Measurements from ENCODE around the gene RABGAP1L.
"Not testable (repeated sequence)": the region's sequence is repeated elsewhere in the genome, so short reads cannot be mapped to it uniquely, and the experiment has no call there.

Gene RABGAP1L

DNA sequence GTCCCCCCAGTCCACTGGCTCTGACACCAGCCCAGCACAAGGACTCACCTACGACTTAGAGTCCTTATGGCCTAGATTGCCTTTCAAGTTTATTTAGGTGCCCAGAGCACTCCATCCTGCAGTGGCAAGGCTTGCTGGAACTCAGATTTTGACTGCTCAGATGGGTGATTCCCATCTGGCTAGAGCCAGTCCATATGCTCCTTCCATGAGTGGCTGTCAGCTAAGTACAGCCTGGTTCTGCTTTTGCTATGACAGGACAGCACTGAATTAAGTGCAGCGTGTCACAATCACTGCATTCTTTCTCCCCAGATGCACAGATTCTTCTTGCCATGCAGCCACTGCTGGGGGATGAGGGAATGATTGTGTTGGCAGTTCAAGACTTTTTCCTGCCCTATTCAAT, 332.3 kb downstream of the RABGAP1L start:
- TF ChIP-seq, protein P1, sequence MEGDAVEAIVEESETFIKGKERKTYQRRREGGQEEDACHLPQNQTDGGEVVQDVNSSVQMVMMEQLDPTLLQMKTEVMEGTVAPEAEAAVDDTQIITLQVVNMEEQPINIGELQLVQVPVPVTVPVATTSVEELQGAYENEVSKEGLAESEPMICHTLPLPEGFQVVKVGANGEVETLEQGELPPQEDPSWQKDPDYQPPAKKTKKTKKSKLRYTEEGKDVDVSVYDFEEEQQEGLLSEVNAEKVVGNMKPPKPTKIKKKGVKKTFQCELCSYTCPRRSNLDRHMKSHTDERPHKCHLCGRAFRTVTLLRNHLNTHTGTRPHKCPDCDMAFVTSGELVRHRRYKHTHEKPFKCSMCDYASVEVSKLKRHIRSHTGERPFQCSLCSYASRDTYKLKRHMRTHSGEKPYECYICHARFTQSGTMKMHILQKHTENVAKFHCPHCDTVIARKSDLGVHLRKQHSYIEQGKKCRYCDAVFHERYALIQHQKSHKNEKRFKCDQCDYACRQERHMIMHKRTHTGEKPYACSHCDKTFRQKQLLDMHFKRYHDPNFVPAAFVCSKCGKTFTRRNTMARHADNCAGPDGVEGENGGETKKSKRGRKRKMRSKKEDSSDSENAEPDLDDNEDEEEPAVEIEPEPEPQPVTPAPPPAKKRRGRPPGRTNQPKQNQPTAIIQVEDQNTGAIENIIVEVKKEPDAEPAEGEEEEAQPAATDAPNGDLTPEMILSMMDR (IDR thresholded peaks at IDR 0.05; ENCODE audit: low read depth, low read length, missing control alignments): no peak
- DNase-seq (ENCODE audit: low read depth): no peak
- H3K4me3 ChIP-seq (ENCODE audit: low read depth, low read length): no peak overlapping the region

DNA sequence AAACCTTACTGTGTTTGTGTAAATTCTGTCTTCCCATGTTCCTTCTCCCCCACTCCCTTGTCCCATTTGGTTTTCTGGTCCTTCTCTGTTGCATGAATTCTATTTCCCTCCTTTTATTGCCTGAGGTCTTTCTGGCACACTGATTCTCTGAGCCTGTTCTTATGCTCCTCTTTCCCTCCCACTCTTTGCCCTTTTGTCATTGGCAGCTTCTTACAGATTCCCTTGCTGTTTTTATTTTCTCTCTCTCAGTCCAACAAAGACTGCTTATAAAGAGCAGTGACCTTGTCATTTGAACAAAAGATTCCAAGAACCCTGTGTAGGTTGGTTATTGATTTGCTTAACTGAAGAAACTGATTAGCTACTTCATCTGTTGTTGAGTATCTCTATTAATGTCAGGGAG, 338.2 kb downstream of the RABGAP1L start:
- no peak overlapping the region for H3K4me3 ChIP-seq (ENCODE audit: low read depth, low read length)
- TF ChIP-seq, protein P1 (IDR thresholded peaks at IDR 0.05; ENCODE audit: low read depth, low read length, missing control alignments): no peak
- DNase-seq (ENCODE audit: low read depth): no peak

DNA sequence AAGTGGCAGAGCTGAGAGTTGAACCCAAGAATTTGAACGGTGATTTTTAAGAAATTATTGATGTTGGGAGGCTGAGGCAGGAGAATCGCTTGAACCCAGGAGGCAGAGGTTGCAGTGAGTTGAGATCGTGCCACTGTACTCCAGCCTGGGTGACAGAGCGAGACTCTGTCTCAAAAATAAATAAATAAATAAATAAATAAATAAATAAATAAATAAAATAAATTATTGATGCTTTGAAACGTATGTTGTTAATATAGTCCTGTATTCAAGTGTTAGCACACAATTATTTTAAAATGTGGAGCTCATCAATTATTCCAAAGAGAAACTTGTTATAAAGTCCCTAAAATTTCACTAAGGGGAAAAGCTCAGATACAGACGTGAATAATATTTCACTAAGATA, 357.4 kb downstream of the RABGAP1L start:
- not testable (repeated sequence) for H3K4me3 ChIP-seq (ENCODE audit: low read depth, low read length); DNase-seq (ENCODE audit: low read depth)

DNA sequence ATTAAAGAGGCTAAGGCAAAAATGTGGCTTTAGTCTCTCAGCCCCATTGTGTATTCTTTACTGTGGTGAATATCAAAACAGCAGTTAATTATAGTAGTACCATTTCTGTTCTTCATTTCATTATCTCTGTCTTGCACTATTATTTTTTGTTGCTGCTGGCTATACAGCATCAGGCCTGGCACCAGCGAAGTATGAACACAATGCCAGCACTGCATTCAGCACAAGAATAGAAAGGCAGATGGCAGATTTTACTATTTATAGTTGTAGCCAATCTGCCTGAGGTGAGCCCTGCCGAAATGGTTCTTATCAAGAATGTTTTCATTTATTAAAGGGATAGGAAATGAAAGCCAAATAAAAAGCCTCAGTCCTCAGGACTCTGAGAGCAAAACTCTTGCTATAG, 360.5 kb downstream of the RABGAP1L start:
- H3K4me3 ChIP-seq (ENCODE audit: low read depth, low read length): no peak overlapping the region
- TF ChIP-seq, protein P1 (IDR thresholded peaks at IDR 0.05; ENCODE audit: low read depth, low read length, missing control alignments): no peak
- DNase-seq (ENCODE audit: low read depth): no peak

DNA sequence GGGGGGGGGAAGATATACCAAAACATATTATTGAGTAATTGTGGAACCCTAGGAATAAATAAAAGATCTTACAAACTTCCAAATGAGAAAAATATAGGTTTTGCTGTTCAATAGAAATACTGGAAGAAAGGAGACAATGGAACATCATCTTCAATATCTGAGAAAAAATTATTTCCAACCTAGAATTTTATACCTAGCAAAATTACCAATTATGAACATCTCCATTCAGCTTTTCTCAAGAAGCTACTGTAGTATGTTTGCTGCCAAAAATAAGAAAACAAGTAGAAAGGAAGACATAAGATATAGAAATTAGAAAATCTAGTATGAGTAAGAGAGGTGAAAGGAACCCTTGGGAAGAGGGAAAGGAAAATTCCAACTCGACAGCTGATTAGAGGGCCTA, 372.4 kb downstream of the RABGAP1L start:
- DNase-seq (ENCODE audit: low read depth): no peak
- H3K4me3 ChIP-seq (ENCODE audit: low read depth, low read length): no peak overlapping the region
- TF ChIP-seq, protein P1 (IDR thresholded peaks at IDR 0.05; ENCODE audit: low read depth, low read length, missing control alignments): no peak

DNA sequence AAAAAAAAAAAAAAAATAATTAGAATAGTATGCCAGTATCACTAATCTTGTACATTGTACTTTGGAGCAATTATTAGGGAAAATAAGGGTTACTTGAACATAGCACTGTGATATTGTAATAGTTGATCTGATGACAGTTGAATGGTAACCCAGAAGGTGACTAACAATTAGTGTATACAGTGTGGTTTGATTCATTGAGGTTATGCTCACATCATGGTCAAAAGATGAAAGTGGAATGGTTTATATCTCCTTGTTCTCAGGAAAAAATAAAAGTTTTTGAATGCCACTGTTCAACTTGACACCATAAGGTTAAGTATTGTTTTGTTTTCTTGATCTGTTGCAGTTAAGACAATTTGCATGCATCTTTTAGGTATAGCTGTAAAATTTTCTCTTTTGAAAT, 375.5 kb downstream of the RABGAP1L start:
- no peak for DNase-seq (ENCODE audit: low read depth)
- TF ChIP-seq, protein P1 (IDR thresholded peaks at IDR 0.05; ENCODE audit: low read depth, low read length, missing control alignments): no peak
- H3K4me3 ChIP-seq (ENCODE audit: low read depth, low read length): no peak overlapping the region

DNA sequence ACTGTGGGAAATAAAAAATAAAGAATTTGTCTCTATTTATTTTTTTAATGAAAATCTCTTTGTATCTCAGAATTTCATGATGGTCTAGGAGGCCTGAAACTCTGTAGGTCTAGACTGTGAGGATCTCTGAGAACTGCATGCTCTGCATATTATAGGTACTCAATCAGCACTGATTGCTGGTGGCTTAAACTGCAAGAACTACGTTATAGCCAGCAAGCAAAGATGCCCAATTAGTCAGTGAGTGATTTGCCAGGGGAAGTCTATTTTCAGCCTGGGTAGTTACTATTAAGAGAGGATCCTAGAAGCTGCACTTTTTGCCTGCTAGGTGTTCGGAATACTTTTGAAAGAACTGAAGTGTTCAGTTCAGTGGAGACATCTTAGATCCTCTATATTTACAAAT, 375.9 kb downstream of the RABGAP1L start:
- no peak overlapping the region for H3K4me3 ChIP-seq (ENCODE audit: low read depth, low read length)
- TF ChIP-seq, protein P1 (IDR thresholded peaks at IDR 0.05; ENCODE audit: low read depth, low read length, missing control alignments): no peak
- no peak for DNase-seq (ENCODE audit: low read depth)

DNA sequence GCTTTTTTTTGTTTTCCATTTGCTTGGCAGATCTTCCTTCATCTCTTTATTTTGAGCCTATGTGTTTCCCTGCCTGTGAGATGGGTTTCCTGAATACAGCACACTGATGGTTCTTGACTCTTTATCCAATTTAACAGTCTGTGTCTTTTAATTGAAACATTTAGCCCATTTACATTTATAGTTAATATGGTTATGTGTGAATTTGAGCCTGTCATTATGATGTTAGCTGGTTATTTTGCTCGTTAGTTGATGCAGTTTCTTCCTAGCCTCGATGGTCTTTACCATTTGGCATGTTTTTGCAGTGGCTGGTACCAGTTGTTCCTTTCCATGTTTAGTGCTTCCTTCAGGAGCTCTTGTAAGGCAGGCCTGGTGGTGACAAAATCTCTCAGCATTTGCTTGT, 384.1 kb downstream of the RABGAP1L start:
- DNase-seq (ENCODE audit: low read depth): not testable (repeated sequence)

More for the DNA sequence above, 384.1 kb downstream of the RABGAP1L start:
- H3K4me3 ChIP-seq (ENCODE audit: low read depth, low read length): not testable (repeated sequence)

All from GM12864 (cell line).